WTC11 (cell line): Measurements from ENCODE around the gene PLP2. TPM values are rescaled to one million over a fixed set of nuclear protein-coding genes. Genes with fewer than 3 reads are reported as not detected.

Experiments
- ATF1 ChIP-seq: sonication (generic); formaldehyde crosslinking; IDR thresholded peaks from 2 replicates; pipeline ENCODE4 v1.8.1; 2023; ENCODE audit warnings: mild to moderate bottlenecking, moderate library complexity, missing genetic modification reagents
- CREM ChIP-seq: sonication (generic); formaldehyde crosslinking; IDR thresholded peaks from 2 replicates; pipeline ENCODE4 v1.8.1; 2022; ENCODE audit warnings: mild to moderate bottlenecking, missing genetic modification reagents, moderate library complexity
- E2F1 ChIP-seq: sonication (generic); formaldehyde crosslinking; IDR thresholded peaks from 2 replicates; pipeline ENCODE4 v1.8.0; 2022; ENCODE audit warnings: mild to moderate bottlenecking, missing genetic modification reagents
- FOXK1 ChIP-seq: sonication (generic); formaldehyde crosslinking; IDR thresholded peaks from 2 replicates; pipeline ENCODE4 v1.8.0; 2022; ENCODE audit warnings: mild to moderate bottlenecking, moderate library complexity, missing genetic modification reagents
- FOXP1 ChIP-seq: sonication (generic); formaldehyde crosslinking; IDR thresholded peaks from 2 replicates; pipeline ENCODE4 v1.8.0; 2022; ENCODE audit warnings: missing genetic modification reagents, mild to moderate bottlenecking, moderate library complexity, borderline replicate concordance
- HMGA2 ChIP-seq: fragments of 250-450 bp; sonication (Bioruptor Pico); IDR thresholded peaks from 2 replicates; pipeline ENCODE4 v1.4.0; 2021; ENCODE audit warnings: mild to moderate bottlenecking, moderate library complexity
- MAX ChIP-seq: sonication (generic); formaldehyde crosslinking; IDR thresholded peaks from 2 replicates; pipeline ENCODE4 v1.8.0; 2022; ENCODE audit warnings: mild to moderate bottlenecking, missing genetic modification reagents
- NR1H2 ChIP-seq: sonication (generic); formaldehyde crosslinking; IDR thresholded peaks from 2 replicates; pipeline ENCODE4 v1.9.0; 2021; ENCODE audit warnings: mild to moderate bottlenecking, moderate library complexity, missing genetic modification reagents
- RORB ChIP-seq: fragments of 250-450 bp; sonication (Bioruptor Pico); IDR thresholded peaks from 2 replicates; pipeline ENCODE4 v1.9.0; 2021; ENCODE audit warnings: mild to moderate bottlenecking
- SMAD4 ChIP-seq: sonication (generic); formaldehyde crosslinking; IDR thresholded peaks from 2 replicates; pipeline ENCODE4 v1.8.0; 2022; ENCODE audit warnings: mild to moderate bottlenecking, missing genetic modification reagents
- SOX15 ChIP-seq: fragments of 250-450 bp; sonication (Bioruptor Pico); IDR thresholded peaks from 2 replicates; pipeline ENCODE4 v1.9.0; 2021; ENCODE audit warnings: mild to moderate bottlenecking
- TEAD1 ChIP-seq: sonication (generic); formaldehyde crosslinking; IDR thresholded peaks from 2 replicates; pipeline ENCODE4 v1.8.0; 2022; ENCODE audit warnings: mild to moderate bottlenecking, missing genetic modification reagents
- TEAD4 ChIP-seq: sonication (generic); formaldehyde crosslinking; IDR thresholded peaks from 2 replicates; pipeline ENCODE4 v1.8.0; 2022; ENCODE audit warnings: mild to moderate bottlenecking, missing genetic modification reagents
- TP53 ChIP-seq: sonication (generic); formaldehyde crosslinking; IDR thresholded peaks from 2 replicates; pipeline ENCODE4 v1.8.1; 2023; ENCODE audit warnings: mild to moderate bottlenecking, missing genetic modification reagents
- ZNF232 ChIP-seq: sonication (generic); formaldehyde crosslinking; IDR thresholded peaks from 2 replicates; pipeline ENCODE4 v1.8.0; 2022; ENCODE audit warnings: mild to moderate bottlenecking, missing genetic modification reagents
- ZNF423 ChIP-seq: fragments of 250-450 bp; sonication (Bioruptor Pico); IDR thresholded peaks from 2 replicates; pipeline ENCODE4 v2.1.2; 2022; ENCODE audit warnings: mild to moderate bottlenecking, moderate library complexity
- total RNA-seq: library from RNA; stranded (reverse); gene quantifications from 3 replicates; pipeline ENCODE4 v1.2.3, GENCODE V29; 2021
- TF ChIP-seq, protein P1 (sequence below): fragments of 250-450 bp; sonication (Bioruptor Pico); IDR thresholded peaks from 2 replicates; pipeline ENCODE4 v1.9.0; 2021; ENCODE audit warnings: mild to moderate bottlenecking
- TF ChIP-seq, protein P2 (sequence below): sonication (generic); formaldehyde crosslinking; IDR thresholded peaks from 2 replicates; pipeline ENCODE4 v1.8.0; 2023; ENCODE audit warnings: missing genetic modification reagents, mild to moderate bottlenecking, borderline replicate concordance
- TF ChIP-seq, protein P3 (sequence below): fragments of 200-600 bp; IDR thresholded peaks from 2 replicates; pipeline ENCODE4 v1.8.0; 2022; ENCODE audit warnings: antibody characterized with exemption
- TF ChIP-seq, protein P4 (sequence below): sonication (generic); formaldehyde crosslinking; IDR thresholded peaks from 2 replicates; pipeline ENCODE4 v1.8.1; 2022; ENCODE audit warnings: mild to moderate bottlenecking, moderate library complexity, missing genetic modification reagents
- TF ChIP-seq, protein P5 (sequence below): sonication (generic); formaldehyde crosslinking; IDR thresholded peaks from 2 replicates; pipeline ENCODE4 v1.8.1; 2023; ENCODE audit warnings: mild to moderate bottlenecking, moderate library complexity, missing genetic modification reagents

PLP2 gene
- total RNA-seq, 1 experiment from 2014 or later = 12.4 TPM

DNA sequence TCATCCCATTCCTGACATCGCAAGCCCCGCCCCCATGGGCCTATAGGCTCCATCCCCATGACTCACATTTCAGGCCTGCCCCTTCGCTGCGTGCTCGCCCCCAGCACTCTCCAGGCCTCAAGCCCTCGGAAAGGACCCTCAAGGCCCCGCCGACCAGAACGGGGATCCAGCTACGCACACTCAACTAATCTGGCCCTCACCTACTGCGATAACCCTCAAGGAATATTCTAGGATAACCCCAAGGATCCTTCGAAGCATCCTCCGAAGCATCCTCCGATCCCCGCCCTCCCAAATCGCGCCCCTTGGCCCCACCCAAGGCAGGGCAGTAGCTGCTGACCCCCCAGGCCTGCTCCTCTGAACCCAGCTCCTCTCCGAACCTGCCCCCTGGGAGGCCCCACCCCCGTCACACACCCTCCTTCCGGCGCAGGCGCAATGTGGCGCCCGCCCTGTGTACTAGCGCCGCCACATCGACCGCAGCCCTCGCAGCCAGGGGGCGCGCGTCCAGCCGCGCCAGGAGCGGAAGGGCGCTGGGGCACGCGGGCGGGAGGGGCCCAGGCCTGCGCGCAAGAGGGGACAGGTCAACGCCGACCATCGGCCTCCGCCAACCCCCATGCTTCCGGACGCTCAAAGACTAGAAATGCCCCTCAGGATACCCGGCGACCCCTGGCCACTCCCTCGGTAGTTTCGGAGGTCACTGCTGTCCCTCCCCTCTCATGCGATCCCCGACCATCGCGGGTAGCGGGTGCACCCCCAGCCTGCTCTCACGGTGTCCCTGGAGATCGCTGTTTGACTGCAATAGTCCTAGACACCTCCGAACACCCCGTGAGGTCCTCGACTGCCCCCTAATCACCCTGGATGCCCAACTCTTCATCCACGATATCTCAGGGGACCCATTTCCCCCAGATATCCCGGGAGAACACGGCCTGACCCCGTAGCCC lies 15.5 kb upstream of the PLP2 start (continued):
- TF ChIP-seq, protein P1, sequence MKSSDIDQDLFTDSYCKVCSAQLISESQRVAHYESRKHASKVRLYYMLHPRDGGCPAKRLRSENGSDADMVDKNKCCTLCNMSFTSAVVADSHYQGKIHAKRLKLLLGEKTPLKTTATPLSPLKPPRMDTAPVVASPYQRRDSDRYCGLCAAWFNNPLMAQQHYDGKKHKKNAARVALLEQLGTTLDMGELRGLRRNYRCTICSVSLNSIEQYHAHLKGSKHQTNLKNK (CRISPR knock-in tag) = no peak
- TF ChIP-seq FOXP1 = peak; percentile 47; the same call in 1 of the 2 replicates
- TF ChIP-seq, protein P2, sequence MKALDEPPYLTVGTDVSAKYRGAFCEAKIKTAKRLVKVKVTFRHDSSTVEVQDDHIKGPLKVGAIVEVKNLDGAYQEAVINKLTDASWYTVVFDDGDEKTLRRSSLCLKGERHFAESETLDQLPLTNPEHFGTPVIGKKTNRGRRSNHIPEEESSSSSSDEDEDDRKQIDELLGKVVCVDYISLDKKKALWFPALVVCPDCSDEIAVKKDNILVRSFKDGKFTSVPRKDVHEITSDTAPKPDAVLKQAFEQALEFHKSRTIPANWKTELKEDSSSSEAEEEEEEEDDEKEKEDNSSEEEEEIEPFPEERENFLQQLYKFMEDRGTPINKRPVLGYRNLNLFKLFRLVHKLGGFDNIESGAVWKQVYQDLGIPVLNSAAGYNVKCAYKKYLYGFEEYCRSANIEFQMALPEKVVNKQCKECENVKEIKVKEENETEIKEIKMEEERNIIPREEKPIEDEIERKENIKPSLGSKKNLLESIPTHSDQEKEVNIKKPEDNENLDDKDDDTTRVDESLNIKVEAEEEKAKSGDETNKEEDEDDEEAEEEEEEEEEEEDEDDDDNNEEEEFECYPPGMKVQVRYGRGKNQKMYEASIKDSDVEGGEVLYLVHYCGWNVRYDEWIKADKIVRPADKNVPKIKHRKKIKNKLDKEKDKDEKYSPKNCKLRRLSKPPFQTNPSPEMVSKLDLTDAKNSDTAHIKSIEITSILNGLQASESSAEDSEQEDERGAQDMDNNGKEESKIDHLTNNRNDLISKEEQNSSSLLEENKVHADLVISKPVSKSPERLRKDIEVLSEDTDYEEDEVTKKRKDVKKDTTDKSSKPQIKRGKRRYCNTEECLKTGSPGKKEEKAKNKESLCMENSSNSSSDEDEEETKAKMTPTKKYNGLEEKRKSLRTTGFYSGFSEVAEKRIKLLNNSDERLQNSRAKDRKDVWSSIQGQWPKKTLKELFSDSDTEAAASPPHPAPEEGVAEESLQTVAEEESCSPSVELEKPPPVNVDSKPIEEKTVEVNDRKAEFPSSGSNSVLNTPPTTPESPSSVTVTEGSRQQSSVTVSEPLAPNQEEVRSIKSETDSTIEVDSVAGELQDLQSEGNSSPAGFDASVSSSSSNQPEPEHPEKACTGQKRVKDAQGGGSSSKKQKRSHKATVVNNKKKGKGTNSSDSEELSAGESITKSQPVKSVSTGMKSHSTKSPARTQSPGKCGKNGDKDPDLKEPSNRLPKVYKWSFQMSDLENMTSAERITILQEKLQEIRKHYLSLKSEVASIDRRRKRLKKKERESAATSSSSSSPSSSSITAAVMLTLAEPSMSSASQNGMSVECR (CRISPR knock-in tag) = no peak
- no peak for TF ChIP-seq SMAD4
- TF ChIP-seq, protein P3, sequence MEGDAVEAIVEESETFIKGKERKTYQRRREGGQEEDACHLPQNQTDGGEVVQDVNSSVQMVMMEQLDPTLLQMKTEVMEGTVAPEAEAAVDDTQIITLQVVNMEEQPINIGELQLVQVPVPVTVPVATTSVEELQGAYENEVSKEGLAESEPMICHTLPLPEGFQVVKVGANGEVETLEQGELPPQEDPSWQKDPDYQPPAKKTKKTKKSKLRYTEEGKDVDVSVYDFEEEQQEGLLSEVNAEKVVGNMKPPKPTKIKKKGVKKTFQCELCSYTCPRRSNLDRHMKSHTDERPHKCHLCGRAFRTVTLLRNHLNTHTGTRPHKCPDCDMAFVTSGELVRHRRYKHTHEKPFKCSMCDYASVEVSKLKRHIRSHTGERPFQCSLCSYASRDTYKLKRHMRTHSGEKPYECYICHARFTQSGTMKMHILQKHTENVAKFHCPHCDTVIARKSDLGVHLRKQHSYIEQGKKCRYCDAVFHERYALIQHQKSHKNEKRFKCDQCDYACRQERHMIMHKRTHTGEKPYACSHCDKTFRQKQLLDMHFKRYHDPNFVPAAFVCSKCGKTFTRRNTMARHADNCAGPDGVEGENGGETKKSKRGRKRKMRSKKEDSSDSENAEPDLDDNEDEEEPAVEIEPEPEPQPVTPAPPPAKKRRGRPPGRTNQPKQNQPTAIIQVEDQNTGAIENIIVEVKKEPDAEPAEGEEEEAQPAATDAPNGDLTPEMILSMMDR = peak; percentile 31; the same call in 1 of the 2 replicates
- TF ChIP-seq MAX = peak; percentile 40; the same call in 1 of the 2 replicates
- no peak for TF ChIP-seq ZNF232 (CRISPR knock-in tag)
- no peak for TF ChIP-seq RORB (CRISPR knock-in tag)
- no peak for TF ChIP-seq CREM
- no peak for TF ChIP-seq TEAD1 (CRISPR knock-in tag)
- no peak for TF ChIP-seq ATF1
- TF ChIP-seq SOX15 (CRISPR knock-in tag) = no peak
- TF ChIP-seq, protein P4, sequence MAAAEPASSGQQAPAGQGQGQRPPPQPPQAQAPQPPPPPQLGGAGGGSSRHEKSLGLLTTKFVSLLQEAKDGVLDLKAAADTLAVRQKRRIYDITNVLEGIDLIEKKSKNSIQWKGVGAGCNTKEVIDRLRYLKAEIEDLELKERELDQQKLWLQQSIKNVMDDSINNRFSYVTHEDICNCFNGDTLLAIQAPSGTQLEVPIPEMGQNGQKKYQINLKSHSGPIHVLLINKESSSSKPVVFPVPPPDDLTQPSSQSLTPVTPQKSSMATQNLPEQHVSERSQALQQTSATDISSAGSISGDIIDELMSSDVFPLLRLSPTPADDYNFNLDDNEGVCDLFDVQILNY (CRISPR knock-in tag) = no peak
- TF ChIP-seq TP53 (CRISPR knock-in tag) = no peak
- no peak for TF ChIP-seq E2F1 (CRISPR knock-in tag)
- TF ChIP-seq ZNF423 (CRISPR knock-in tag) = no peak
- no peak for TF ChIP-seq HMGA2 (CRISPR knock-in tag)
- TF ChIP-seq FOXK1 (CRISPR knock-in tag) = peak; percentile 52
- no peak for TF ChIP-seq TEAD4
- no peak for TF ChIP-seq NR1H2
- TF ChIP-seq, protein P5, sequence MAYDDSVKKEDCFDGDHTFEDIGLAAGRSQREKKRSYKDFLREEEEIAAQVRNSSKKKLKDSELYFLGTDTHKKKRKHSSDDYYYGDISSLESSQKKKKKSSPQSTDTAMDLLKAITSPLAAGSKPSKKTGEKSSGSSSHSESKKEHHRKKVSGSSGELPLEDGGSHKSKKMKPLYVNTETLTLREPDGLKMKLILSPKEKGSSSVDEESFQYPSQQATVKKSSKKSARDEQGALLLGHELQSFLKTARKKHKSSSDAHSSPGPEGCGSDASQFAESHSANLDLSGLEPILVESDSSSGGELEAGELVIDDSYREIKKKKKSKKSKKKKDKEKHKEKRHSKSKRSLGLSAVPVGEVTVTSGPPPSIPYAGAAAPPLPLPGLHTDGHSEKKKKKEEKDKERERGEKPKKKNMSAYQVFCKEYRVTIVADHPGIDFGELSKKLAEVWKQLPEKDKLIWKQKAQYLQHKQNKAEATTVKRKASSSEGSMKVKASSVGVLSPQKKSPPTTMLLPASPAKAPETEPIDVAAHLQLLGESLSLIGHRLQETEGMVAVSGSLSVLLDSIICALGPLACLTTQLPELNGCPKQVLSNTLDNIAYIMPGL (CRISPR knock-in tag) = peak; percentile 63; the same call in 1 of the 2 replicates
